Body of pancreas (tissue), 4 donors: Measurements from ENCODE around the gene ZNF224. TPM values are rescaled to one million over a fixed set of nuclear protein-coding genes. Genes with fewer than 3 reads are reported as not detected.

Source experiments
- ATAC-seq: fragments of 150-250 bp; one replicate; pipeline ENCODE4 v1.9.1; 2016
- DNase-seq, 4 donors: peaks; one replicate each; pipeline ENCODE4 v3.0.0-alpha.2; 2019
- H3K27ac ChIP-seq, 4 donors: fragments of 200-600 bp; sonication (generic); 1 replicate in 3 of 4; 2 replicates in 1 of 4; pipeline versions ENCODE4 v1.5.1 to v1.6.1; 2016 to 2019; ENCODE audit warnings: mild to moderate bottlenecking in 1 of 4, mixed read lengths in 1 of 4, moderate library complexity in 1 of 4
- H3K27me3 ChIP-seq, 2 donors: fragments of 200-600 bp; sonication (generic); one replicate each; pipeline ENCODE4 v1.6.0; 2016; ENCODE audit warnings: mild to moderate bottlenecking in 1 of 2
- H3K36me3 ChIP-seq, 2 donors: fragments of 200-600 bp; sonication (generic); replicated peaks in 1 of 2; 2 replicates each; pipeline ENCODE4 v1.5.1; 2016; ENCODE audit warnings: low read depth in 2 of 2; ENCODE audit not compliant: insufficient read depth in 1 of 2
- H3K4me1 ChIP-seq: fragments of 200-600 bp; sonication (generic); one replicate; pipeline ENCODE4 v1.6.0; 2016
- H3K4me3 ChIP-seq, 2 donors: fragments of 200-600 bp; sonication (generic); 1 replicate in 1 of 2; 2 replicates in 1 of 2; pipeline ENCODE4 v1.5.1; 2016 to 2019
- H3K9me3 ChIP-seq, 3 donors: fragments of 200-600 bp; sonication (generic); 1 replicate in 2 of 3; 2 replicates in 1 of 3; pipeline ENCODE4 v1.5.1; 2016
- POLR2A ChIP-seq, 3 donors: fragments of 450-650 bp; IDR thresholded peaks; one replicate each; pipeline ENCODE4 v1.6.1; 2016; ENCODE audit warnings: antibody characterized with exemption in 3 of 3, mild to moderate bottlenecking in 2 of 3
- WGBS, 2 donors: methylation state at CpG; one replicate each; pipeline ENCODE4 v1.1.5; 2017; 5-methylcytosine and 5-hydroxymethylcytosine counted together
- intact Hi-C: fragments of 100-400 bp; cut with DNase I; formaldehyde crosslinking; loops from one replicate; pipeline ENCODE4 v1.15.1; 2023
- total RNA-seq, 2 donors: library from RNA; depleted of rRNA; stranded (reverse); fragments of >200 nt; gene quantifications; one replicate each; pipeline ENCODE4 v1.1.0, GENCODE V29; 2016
- TF ChIP-seq, protein P1 (sequence below), 7 experiments: fragments of 450-650 bp in 4 of 7; fragments of 200-600 bp in 3 of 7; sonication (generic) in 3 of 7; IDR thresholded peaks; one replicate each; pipeline ENCODE4 v1.5.1; 2016 to 2019; ENCODE audit warnings: antibody characterized with exemption in 7 of 7

Gene ZNF224
- total RNA-seq, 2 donors from 2014 or later = 19.1 to 20.5 TPM

DNA sequence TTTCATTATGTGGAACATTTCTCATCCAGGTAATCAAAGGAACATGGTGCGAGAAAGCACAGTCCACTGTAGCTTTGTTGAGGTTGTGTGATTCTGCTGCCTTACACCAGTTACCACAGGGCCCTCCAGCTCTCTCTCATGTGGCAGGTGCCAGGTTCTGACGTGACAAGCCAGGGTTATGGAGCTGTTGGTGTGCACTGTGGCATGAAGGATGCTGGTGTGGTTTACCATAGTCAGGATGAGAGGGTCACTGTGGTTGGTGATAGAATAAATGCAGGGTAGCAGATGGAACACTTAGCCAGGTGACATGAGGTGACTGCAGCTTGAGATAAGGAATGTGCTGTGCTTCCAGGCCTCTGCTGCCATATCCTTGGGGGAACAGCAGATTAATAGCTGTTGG lies 34.9 kb upstream of the ZNF224 start:
- H3K27me3 ChIP-seq = no peaks in the 10 kb centered on the region
- no peak for ATAC-seq
- no peak for TF ChIP-seq POLR2A (IDR thresholded peaks at IDR 0.05)
- TF ChIP-seq, protein P1, sequence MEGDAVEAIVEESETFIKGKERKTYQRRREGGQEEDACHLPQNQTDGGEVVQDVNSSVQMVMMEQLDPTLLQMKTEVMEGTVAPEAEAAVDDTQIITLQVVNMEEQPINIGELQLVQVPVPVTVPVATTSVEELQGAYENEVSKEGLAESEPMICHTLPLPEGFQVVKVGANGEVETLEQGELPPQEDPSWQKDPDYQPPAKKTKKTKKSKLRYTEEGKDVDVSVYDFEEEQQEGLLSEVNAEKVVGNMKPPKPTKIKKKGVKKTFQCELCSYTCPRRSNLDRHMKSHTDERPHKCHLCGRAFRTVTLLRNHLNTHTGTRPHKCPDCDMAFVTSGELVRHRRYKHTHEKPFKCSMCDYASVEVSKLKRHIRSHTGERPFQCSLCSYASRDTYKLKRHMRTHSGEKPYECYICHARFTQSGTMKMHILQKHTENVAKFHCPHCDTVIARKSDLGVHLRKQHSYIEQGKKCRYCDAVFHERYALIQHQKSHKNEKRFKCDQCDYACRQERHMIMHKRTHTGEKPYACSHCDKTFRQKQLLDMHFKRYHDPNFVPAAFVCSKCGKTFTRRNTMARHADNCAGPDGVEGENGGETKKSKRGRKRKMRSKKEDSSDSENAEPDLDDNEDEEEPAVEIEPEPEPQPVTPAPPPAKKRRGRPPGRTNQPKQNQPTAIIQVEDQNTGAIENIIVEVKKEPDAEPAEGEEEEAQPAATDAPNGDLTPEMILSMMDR (IDR thresholded peaks at IDR 0.05) = no peak
- no peak for DNase-seq
- no peaks in the 10 kb centered on the region for H3K4me1 ChIP-seq
- 85 to 94% methylated on average over 2 of the region's 2 CpGs for WGBS, 2 donors
- intact Hi-C loops = no loop called here
- H3K9me3 ChIP-seq = peaks cover 0 to 29% (median 0%) of the 10 kb centered on the region in 3 donors
- H3K27ac ChIP-seq = no peak overlapping the region
- no peak overlapping the region for H3K4me3 ChIP-seq
- peaks cover 7 to 11% of the 10 kb centered on the region in 2 donors for H3K36me3 ChIP-seq

DNA sequence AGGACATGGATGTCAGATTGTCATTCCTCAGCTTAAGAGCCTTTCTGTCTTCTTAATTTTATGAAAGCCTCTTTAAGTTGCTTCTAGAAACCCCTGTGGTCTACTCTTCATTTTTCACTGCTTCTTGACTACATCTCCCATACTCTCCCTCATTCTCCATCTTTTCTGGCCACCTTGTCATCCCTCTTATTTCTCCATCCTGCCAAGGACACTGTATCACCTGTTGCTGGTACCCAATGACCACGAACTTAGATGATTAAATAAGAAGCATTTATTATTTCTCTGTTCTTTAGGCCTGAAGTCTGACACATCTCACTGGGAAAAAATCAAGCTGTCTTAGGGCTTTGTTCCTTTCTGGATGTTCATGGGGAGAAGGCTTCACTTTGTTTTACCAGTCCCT lies 33.1 kb upstream of the ZNF224 start:
- 87 to 88% methylated on average over 1 of the region's 1 CpG for WGBS, 2 donors
- Histone ChIP-seq H3K27ac (no peak overlapping the region), H3K4me1 (no peaks in the 10 kb centered on the region), H3K4me3 (no peak overlapping the region), H3K27me3 (no peaks in the 10 kb centered on the region), H3K36me3 (peaks cover 8 to 12% of the 10 kb centered on the region in 2 donors), H3K9me3 (peaks cover 0 to 32% (median 0%) of the 10 kb centered on the region in 3 donors)
- no peak for DNase-seq
- TF ChIP-seq, protein P1 (IDR thresholded peaks at IDR 0.05) = no peak
- no peak for TF ChIP-seq POLR2A (IDR thresholded peaks at IDR 0.05)
- intact Hi-C loops = no loop called here
- no peak for ATAC-seq

DNA sequence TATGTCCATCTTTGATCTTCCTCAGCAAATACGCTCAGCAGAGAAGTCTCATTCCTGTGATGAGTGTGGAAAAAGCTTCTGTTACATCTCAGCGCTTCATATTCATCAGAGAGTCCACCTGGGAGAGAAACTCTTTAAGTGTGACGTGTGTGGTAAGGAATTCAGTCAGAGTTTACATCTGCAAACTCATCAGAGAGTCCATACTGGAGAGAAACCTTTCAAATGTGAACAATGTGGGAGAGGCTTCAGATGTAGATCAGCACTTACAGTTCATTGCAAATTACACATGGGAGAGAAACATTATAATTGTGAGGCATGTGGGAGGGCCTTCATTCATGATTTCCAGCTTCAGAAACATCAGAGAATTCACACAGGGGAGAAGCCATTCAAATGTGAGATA lies 27.9 kb upstream of the ZNF224 start:
- TF ChIP-seq POLR2A (IDR thresholded peaks at IDR 0.05) = no peak
- Histone ChIP-seq H3K4me1 (peaks cover under 1% of the 10 kb centered on the region), H3K9me3 (peaks cover 0 to 56% (median 0%) of the 10 kb centered on the region in 3 donors), H3K36me3 (peaks cover 6 to 17% of the 10 kb centered on the region in 2 donors), H3K4me3 (no peak overlapping the region), H3K27ac (no peak overlapping the region), H3K27me3 (no peaks in the 10 kb centered on the region)
- no peak for ATAC-seq
- 57 to 65% methylated on average over 3 of the region's 3 CpGs for WGBS, 2 donors
- intact Hi-C loops = no loop called here
- no peak for DNase-seq

DNA sequence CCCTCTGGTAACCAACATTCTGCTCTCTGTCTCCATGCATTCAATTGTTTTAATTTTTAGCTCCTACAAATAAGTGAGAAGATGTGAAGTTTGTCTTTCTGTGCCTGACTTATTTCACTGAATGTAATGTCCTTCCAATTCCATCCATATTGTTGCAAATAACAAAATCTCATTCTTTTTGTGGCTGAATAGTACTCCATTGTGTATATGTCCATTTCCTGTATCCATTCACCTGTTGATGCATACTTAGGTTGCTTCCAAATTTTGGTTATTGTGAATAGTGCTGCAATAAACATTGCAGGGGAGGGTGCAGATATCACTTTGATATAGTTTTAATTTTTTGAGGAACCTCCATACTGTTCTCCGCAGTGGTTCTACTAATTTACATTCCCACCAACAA lies 24.7 kb upstream of the ZNF224 start:
- ATAC-seq (no peak), DNase-seq (no peak)
- no peak for TF ChIP-seq POLR2A (IDR thresholded peaks at IDR 0.05)
- TF ChIP-seq, protein P1 (IDR thresholded peaks at IDR 0.05) = no peak
- Histone ChIP-seq H3K27ac (no peak overlapping the region), H3K9me3 (peaks cover 0 to 37% (median 0%) of the 10 kb centered on the region in 3 donors), H3K36me3 (peaks cover 2 to 11% of the 10 kb centered on the region in 2 donors), H3K4me3 (no peak overlapping the region), H3K4me1 (peaks cover 14% of the 10 kb centered on the region), H3K27me3 (no peaks in the 10 kb centered on the region)
- intact Hi-C loops = no loop called here
- 94% methylated on average over 1 of the region's 1 CpG for WGBS, 2 donors

DNA sequence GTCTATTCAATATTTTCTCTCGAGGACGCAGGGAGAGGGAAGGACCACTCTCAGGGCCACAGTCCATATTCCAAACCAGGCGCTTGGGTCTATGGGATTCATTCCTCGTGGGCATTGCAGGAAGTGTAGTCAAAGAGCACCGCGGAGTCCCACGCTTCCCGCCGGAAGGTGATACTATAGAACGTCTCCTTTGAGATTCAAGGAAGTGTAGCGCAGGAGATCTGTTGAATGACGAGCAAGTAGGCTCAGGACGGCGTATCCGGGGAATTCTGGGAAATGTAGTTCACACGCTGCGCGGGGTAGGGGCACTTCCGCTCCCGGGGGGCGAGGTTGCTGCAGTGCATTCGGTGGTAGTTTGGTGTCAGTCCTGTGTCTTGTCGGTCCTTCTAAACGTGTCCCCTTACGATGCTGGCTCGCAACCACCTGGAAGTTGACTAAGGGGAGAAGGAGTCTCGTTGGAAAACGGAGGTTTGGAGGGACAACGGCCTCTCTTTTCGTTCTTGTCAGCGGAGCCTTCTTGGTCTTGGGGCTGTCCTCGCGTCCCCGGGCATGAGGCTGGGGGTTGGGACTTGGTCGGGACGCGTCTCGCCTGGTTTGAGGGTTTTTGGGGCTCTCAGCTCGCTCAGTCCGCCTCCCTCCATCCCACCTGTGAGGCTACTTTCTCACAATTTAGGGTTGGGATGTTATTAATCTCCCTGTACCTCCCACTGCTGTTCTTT lies 22.2 kb upstream of the ZNF224 start, which contains the start of gene ZNF284:
Gene ZNF284, plus strand, starts transcription at position 336 of the 719 bp plus-strand sequence. CDS start 4,231 bp downstream, outside the sequence.
- H3K4me1 ChIP-seq = peaks cover 14% of the 10 kb centered on the region
- WGBS, 2 donors = 0 to 1% methylated on average over 26 to 40 of the region's 40 CpGs
- intact Hi-C loops = no loop called here
- peak within 1 kb of the TSS in 3 of 4 donors; percentile 2 to 65 (median 52) for H3K27ac ChIP-seq
- peak in 2 of 3 donors; percentile 49 to 52 for TF ChIP-seq POLR2A (IDR thresholded peaks at IDR 0.05)
- TF ChIP-seq, protein P1 (IDR thresholded peaks at IDR 0.05) = no peak
- H3K36me3 ChIP-seq = peaks cover 0 to under 1% of the 10 kb centered on the region in 2 donors
- H3K27me3 ChIP-seq = no peaks in the 10 kb centered on the region
- peak within 1 kb of the TSS; percentile 11 to 27 for H3K4me3 ChIP-seq
- ATAC-seq (peak; percentile 99), DNase-seq (peak; percentile 86 to 93 (median 86))
- peaks cover 0 to 16% (median 0%) of the 10 kb centered on the region in 3 donors for H3K9me3 ChIP-seq
